GM11168 (cell line): Measurements from ENCODE around the gene UBE3B.

Source experiments
- in situ Hi-C: fragments of 300-500 bp; cut with MboI; formaldehyde crosslinking; loops from one replicate; pipeline ENCODE4 v1.12.0; 2022; ENCODE audit warnings: low sequenced_read_pairs; ENCODE audit not compliant: unreplicated experiment

The UBE3B gene

DNA sequence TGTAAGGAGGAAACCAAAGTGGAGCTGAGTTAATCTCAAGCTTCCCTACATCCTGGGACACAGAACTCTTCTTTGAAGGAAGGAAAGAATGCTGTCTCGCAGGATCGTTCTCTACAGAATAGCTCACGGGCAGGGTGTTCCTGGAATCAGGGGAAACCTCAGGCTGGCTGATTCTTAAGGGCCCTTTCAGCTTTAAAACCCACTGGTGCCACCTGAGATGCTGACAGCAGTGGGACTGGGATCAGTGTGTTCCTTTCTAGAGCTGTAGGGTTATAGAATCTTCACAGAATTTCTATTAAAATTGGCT is 47.8 kb downstream of the UBE3B start:
- in situ Hi-C loops = no loop called here

DNA sequence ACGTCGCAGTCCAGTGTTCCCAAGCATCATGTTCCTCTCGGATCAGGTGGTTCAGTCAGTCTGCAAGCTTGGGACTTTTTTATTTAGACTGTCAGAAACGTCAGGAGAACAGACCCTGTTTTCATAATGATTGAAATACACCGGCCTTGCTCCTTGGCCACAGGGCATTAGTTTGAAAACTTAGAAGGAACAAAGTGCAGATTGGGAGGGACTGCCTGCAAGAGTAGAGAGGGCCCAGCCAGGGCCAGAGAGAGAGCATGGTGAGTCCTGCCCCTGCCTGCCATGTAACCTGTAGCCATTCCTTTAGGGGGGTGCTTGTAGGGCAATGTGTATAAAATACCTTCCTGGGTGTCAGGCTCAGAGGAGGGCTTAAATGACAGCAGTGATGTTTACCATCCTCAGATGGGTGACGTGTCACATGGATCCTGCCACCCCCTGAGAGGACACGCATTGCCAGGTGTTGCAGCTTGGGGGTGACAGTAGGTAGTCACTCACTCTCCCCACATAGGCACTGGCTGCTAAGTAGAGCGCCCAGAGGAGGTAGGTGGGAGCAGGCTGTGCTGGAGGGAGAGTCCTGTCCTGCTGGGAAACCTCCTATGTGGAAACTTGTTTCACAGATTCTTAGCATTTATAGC is 50.2 kb downstream of the UBE3B start:
- in situ Hi-C loops = no loop called here

DNA sequence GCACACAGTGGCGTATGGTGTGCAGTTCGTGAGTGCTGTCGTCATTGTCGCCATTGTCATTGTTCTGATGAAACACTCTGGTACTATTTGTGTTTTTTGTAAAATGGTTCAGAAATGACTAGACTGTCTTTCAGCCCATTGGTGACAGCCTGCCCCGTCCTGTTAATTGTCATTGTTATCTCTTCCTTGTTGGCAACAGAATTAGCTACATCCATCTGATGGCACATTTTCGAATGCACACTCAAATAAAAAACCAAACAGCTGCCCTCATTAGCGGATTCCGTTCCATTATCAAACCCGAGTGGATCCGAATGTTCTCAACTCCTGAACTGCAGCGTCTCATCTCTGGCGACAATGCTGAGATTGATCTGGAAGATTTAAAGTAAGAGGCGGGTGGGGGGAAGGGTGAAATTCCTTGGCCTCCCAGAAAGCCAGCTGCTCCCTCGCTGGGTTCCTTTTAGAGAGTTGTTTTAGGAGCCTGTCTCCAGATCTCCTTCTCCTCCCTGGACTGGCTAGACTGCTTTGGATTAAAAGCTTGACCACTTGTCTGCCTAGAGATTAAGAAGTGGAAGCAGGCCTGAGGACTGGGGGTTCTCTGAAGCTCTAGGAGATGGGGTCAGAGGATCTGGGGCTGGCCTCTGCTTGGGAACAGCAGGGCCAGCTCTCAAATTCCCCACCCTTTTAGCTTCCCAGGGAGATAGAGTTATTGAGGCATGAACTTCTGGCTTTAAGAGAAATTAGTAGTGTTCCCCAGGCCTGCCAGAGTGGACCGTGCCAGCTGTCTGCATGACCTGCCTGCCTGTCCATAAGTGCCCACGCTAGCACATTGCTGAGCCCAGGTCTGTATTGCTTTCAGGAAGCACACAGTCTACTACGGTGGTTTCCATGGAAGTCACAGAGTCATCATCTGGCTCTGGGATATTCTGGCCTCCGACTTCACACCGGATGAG is 52.5 kb downstream of the UBE3B start:
- in situ Hi-C loops = no loop called here

DNA sequence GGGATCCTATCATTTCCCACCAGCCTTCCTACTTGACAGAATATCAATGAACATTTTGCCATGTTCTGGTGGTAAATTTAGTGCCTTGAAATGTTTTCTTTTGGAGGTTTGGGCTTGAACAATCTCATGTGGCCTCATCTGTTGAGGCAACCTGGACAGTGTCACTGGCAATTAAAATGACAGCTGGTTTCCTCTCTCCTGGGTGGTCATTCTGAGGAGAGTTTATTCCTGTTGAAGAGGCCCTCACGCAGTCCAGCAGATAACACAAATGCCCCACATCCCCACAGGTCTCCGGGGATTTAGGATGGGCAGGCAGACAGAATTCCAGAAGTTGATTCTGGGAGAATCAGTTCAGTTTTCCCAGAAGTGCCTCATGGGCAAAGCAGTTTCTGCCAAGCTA is 54.0 kb downstream of the UBE3B start:
- in situ Hi-C loops = no loop called here

DNA sequence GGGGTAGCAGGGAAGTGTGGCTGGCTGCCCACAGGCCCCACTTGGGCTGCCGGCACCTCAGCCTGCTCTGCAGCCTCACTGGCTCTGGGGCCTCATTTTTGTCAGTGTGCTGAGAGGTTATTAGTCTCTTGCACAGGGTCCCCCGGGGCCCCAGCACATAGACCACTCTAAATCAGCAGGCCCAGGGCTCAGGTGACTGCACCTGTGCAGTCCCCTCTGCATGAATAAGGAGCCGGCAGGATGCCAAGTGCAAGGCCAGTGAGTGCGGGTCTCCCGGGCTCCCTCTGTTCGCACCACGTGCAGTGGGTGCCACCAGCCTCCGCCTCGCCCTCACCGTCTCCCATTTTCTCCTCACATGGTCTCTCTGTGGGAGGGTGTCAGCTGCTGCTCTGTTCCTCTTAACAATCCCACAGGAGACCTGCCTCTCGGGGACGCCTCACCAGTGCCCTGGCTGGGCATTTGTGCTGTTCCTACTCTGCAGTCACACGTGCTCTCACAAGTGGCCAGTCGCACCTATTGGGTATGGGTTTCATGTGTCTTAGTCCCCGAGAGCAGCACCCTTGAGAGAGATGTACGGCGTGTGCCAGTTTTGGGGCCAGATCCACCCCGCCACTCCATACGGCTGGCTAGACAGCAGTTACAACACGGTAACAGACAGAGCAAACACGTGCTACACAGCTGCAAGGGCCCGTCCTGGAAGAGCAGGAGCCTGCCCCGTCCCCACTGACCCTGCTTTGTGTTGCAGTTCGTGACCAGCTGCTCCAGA is 55.5 kb downstream of the UBE3B start:
- in situ Hi-C loops = no loop called here

DNA sequence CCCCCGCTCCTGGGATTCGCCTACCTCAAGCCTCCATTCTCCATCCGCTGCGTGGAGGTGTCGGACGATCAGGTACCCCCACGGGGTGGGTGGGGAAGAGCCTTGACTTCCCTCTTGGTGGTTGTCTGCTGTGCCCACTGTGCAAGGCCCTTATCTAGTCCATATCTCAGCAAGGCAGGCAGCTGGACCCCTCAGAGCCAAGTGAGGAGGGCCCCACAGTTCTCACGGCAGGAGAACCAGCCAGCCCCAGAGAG is 56.0 kb downstream of the UBE3B start:
- in situ Hi-C loops = no loop called here

DNA sequence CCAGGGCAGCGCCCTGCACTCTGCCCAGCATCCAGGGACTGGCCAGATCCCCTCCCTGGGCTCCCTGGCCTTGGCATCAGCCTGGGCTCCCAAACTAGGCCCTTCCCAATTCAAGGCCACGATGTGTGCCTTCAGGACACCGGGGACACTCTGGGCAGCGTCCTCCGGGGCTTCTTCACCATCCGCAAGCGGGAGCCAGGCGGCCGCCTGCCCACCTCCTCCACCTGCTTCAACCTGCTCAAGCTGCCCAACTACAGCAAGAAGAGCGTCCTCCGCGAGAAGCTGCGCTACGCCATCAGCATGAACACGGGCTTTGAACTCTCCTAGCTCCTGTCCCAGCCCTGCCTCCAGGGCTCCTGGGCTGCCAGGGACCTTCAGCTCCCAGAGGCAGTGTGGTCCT is 57.0 kb downstream of the UBE3B start:
- in situ Hi-C loops = no loop called here

DNA sequence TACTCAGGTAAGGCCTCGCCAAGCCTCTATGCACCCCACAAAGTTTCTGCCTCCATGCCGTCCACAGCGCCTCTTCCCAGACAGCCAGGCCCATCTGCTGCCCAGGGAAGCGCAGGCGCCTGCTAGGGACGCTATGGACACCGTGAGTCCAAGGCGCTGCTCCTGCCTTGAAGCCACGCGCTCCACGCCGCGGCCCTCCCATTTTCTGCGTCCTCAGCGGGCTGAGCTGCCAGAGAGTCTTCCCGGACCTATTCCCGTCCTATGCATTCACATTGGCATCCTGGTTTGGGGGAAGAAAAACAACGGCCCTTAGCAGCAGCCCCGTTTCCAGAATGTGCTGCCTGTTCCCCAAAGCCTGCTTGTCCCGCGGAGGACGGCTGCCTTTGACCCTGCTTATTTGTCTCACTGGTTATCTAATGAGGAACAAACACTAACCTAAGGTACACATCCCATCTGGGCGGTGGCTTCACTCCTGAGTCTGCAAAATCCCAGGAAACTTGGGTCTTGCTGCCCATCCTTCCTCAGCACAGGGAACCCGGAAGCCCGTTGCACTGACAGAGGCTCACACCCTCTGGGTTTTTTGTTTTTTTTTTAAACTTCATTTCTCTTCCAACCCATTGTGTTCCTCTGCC is 57.9 kb downstream of the UBE3B start:
- in situ Hi-C loops = no loop called here

DNA sequence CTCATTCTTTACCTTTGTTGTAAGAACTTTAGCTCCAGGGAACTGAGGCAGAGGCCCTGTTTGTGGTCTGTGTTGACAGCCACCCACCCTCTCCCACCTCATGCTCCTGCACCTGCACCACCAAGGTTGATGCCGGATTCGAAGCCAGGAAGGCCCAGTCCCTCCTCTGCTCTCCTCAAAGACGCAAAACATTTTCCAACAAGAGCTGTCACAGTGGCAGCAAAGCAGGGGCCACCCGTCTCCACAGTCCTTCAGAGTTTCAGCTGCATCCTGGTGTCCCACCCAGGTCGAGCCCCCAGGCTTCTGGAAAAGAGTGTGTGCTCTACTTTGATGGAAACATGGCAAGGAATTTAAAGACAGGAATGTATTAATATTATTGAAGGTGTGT is 58.4 kb downstream of the UBE3B start:
- in situ Hi-C loops = no loop called here

DNA sequence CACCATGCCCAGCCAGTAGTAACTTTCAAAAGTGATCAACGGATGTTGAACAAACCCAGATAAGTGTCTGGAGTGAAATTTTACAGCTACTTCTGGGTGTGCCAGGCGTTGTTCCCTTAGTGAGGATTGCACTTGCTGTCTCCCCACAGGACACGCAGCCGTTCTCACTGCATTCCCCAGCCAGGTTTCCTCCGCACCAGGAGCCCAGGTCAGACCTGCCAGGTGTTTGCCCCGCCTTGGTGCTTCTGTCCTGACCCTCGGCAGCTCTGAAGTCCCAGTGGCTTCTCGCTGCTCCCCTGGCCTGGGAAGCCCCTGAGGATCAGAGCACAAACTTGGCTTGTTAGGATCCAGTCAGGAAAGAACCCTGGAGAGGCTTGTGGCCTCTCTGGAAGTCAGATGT is 59.7 kb downstream of the UBE3B start:
- in situ Hi-C loops = no loop called here

DNA sequence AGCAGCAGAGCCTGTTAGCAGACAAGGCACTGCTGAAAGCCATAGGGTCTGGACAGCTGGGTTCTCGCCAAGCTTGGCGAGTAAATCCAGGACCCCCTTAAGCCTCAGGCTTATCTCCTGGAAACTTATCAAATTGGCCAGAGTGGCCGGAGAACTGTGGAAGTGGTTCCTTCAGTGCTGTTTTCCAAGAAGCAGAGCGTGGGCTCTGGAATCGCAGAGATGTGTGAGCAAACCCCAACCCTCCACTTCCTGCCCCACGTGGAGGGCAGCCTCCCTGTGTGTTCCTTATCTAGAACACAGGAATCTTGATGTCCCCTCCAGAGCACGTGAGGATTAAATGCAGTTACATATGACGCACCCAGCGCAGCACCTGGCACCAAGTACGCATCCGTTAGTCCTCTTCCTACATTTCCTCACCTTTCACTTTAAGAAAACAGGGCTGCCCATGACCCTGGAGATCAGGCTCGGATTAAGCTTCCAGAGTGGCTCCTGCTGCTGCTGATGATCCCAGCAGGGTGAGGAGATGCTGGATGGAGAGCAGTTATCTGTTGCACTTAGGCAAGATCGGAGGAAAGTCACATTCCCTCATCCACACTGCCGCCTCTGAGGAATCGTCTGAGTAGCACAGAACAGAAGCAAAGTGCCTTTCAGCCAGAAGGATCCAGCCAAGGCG is 60.9 kb downstream of the UBE3B start:
- in situ Hi-C loops = no loop called here

DNA sequence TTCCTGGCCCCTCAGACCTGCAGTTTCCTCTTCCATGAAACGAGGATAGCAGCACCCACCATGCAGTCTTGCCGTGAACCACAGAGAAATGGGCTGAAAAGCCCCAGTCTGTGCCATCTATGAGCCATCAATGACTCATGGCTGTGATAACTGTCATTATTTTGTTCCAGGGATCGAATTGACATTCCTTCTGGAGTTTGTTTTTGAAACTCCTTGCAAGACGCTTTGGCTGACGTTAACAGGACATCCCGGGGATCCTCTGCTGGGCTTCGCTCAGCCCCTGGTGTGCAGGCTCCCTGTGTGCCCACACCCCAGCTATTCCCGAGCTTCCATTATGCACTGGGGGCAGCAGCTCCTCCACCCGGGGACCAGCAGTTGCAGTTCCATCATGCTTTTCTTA is 62.1 kb downstream of the UBE3B start:
- in situ Hi-C loops = no loop called here

DNA sequence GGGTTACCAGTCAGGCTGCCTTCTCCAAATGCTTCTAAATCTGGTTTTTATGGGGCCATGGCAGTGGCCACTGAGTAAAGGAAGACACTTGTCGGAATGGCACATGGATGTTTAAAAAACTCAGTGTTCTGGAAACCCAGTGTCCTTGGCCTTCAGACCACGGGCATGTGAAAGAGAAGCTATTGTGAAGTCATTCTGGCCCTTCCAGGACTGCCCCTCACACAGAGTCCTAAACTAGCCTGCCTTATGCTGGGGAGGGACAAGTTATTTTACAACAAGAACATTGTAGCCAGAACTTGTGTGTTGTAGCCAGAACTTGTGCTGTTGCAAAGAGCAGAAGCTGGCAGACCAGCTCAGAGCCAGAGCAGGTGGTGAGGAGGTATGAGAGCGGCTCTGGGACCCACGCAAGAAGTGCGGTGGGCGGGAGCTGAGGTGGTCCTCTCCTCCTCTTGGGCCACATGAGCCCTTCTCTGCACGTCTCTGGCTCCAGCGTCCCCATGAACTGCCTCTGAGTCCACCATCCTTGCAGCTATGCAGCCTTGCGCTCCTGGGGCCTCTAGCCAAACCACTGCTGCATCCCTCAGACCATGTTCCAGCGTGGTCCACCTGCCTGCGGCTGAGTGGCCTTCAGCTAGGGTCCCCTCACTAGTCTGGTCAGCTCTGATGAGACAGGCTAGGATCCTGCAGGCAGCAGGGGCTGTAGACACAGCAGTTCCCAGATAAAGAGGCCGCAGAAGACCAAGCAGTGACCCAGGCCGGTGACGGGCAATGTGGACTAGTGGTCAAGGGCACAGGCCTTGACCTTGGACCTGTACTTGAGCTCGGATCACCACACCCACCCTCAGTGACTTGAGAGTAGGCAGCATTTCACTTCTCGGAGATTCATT is 63.3 kb downstream of the UBE3B start:
- in situ Hi-C loops = no loop called here

DNA sequence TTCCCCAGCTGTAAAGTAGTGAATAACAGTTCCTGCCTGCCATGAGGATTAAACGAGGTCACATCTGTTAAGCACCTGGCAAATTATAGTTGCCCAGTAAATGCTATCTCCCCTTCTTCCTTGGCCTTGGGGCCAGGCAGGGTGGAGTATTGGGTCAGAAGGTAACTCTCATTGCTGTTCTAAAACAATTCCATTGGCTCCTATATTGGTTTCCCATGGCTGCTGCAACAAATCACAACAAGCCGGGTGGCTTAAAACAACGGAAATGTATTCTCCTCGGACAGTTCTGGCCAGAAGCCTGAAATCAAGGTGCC is 63.9 kb downstream of the UBE3B start:
- in situ Hi-C loops = no loop called here

DNA sequence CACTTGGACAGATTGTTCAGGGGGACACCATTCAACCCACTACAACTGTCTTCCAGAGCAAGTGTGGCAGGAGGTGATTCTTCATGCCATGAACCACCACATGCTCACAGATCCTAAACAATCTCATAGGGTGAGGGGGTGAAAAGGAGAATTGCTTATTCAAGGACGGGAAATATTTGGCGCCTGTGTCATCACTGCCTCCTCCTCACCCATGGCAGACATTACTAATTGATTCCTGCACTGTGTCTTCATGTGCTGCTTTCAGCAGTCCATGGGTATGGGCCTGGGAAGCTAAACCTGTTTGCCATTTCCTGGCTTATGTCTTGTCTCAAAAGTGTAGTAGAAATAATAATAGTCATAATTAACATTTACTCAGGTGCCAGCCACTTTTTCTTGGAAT is 64.6 kb downstream of the UBE3B start:
- in situ Hi-C loops = no loop called here

DNA sequence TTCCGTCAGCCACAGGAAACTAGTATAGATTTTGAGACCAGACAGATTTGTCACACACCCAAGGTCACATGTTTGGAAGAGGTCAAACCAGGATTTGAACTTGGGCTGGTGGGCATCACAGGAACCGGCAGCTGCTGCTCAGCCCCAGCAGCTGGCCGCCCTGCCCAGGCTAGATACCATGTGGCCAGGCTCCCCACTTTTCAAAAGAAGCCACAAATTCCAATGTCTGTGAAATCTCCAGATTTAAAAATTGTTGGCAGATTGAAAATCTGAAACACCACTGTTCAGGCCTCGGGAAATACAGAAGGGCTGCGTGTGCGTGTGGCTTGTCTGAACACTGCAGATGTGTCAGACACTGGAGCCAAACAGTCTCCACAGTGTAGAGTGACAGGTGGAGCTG is 65.4 kb downstream of the UBE3B start:
- in situ Hi-C loops = no loop called here

DNA sequence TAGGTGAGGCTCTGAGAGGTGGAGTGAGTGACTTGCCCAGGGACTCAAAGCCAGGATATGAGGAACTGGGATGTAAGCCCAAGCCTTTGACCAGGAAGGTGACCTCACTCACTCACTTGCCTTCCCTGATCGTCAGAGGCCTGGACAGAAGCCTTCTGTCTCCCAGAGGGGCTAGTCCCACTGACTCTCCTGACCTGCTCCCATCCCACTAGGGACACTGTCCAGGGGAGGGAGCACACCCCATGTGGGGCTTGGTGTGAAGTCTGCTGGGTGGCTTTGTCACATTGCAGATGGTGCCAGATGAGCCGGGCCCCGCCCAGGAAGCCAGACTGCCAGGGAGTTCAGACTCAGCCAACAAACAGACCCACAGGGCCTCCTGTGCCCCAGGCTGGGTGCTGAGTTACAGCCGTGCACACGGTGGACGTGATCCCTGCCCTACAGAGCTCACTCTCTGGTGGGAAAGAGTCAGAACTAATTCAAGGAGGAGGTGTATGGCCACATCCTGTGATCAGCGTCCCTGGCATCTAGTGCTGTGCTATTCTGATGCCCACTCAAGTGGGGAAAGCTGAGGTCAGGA is 67.6 kb downstream of the UBE3B start:
- in situ Hi-C loops = no loop called here

DNA sequence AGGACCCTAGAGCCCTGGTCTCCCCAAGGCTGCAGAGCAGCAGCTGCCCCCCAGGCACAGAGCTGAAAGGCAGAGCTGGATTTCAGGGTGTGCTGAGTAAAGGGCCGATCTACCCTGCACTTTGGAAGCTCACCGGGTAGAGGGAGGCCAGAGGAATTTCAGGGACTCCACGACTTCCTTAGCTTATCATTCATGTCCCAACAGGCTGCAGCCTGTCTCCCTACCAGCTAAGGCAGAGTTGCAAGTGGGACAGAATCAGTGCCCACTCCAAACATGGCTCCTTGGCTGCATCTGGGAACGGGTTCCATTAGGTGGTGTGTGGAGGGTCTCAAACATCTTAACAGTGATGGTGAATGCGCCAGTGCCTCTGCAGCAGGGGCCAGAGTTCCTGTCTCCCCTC is 68.4 kb downstream of the UBE3B start:
- in situ Hi-C loops = no loop called here

DNA sequence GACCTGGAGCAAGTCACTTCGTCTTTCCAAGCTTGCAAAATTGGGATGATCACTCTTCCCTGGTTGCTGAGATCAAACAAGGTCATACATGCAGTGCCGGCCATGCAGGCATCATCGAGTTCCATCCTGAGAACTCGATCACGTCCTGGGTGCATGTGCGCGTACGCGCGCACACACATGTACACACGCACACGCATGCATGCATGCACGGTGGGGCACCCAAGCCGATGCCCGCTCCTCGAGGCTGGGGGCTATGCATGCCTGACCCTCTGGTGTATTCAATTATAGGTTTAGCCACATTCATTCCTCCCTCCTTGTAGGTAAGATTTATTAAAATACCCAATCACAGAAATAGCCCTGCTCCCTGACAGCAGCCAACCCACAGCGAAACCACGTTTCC is 69.9 kb downstream of the UBE3B start:
- in situ Hi-C loops = no loop called here
